ENCODE results near the gene BTF3. TPM values are rescaled to one million over a fixed set of nuclear protein-coding genes. Genes with fewer than 3 reads are reported as not detected.
"Not testable (repeated sequence)": the region's sequence is repeated elsewhere in the genome, so short reads cannot be mapped to it uniquely, and the experiment has no call there.

BTF3 gene
- total RNA-seq, 2 donors from 2014 or later = 887 to 907 TPM

- Mint-ChIP-seq H3K9me3 (no peaks in the 10 kb centered on the region), H3K36me3 (ENCODE audit: low read depth) (no peaks in the 10 kb centered on the region), H3K4me3 (no peak overlapping the region), H3K27me3 (peaks cover 20% of the 10 kb centered on the region), H3K27ac (no peak overlapping the region), H3K4me1 (no peaks in the 10 kb centered on the region)
- no peak for ATAC-seq (replicated peaks)
These were observed 26.6 kb upstream of the BTF3 start for GRCh38 chr5:73471654-73472053.

DNA sequence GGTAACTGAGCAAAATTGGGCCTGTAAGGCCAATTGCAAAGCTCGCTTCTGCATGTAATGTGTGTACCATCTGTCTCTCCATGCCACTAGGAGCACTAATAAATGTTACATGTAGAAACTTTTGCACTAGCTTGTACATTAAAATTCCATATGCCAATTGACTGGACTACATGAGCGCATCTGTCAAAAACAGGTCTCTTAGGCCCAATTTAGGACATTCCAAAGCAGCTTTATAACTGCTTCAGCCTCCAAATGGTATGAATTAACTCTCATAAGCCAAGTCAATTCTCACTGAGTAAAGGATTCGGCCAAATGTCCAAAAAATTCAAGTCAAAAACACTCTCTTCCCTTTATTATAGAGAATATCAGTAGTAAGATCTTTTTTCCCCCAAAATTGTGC is 26.1 kb upstream of the BTF3 start:
- Mint-ChIP-seq H3K4me3 (no peak overlapping the region), H3K36me3 (ENCODE audit: low read depth) (no peaks in the 10 kb centered on the region), H3K4me1 (no peaks in the 10 kb centered on the region), H3K27ac (no peak overlapping the region), H3K9me3 (no peaks in the 10 kb centered on the region), H3K27me3 (peaks cover 20% of the 10 kb centered on the region)
- no peak for ATAC-seq (replicated peaks)

- Mint-ChIP-seq H3K9me3 (no peaks in the 10 kb centered on the region), H3K36me3 (ENCODE audit: low read depth) (no peaks in the 10 kb centered on the region), H3K27ac (no peak overlapping the region), H3K27me3 (peaks cover 21% of the 10 kb centered on the region), H3K4me1 (no peaks in the 10 kb centered on the region), H3K4me3 (no peak overlapping the region)
- no peak for ATAC-seq (replicated peaks)
These were observed 17.7 kb upstream of the BTF3 start for GRCh38 chr5:73480500-73480899.

DNA sequence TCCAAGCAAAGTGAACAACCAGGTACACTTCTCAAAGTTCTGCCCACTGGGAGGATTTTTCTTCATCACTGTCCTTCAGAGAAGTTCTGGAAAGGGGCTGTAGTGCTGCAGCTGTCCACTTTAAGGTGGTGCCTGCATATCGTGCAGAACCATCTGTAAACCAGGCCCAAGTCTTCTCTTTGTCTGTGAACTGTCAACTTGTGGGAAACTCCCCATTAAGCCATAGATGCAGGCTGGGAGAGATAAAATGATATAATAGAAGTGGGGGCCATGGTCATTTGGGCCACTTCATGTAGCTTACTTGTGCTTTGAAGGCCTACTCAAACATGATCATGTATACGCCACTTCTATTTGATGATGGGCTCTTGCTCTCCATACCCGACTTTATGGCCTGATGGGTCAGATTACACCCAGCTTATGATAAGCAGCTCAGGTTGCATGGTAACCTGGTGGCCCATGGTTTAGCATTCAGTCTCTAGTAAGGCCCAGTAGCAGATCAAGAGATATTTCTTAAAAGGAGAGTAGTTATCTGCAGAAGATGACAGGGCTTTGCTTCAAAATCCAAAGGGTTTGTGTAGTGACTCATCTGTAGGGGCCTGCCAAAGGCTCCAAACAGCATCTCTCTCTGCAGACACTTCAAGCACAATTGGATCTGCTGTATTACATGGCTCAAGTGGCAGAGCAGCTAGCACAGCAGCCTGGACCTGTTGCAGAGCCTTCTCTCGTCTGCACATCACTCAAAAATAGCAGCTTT is 15.7 kb upstream of the BTF3 start:
- no peak overlapping the region for H3K27ac Mint-ChIP-seq
- ATAC-seq (replicated peaks) = no peak
- no peaks in the 10 kb centered on the region for H3K36me3 Mint-ChIP-seq (ENCODE audit: low read depth)
- H3K4me1 Mint-ChIP-seq = no peaks in the 10 kb centered on the region
- no peaks in the 10 kb centered on the region for H3K9me3 Mint-ChIP-seq
- peaks cover 29% of the 10 kb centered on the region for H3K27me3 Mint-ChIP-seq
- H3K4me3 Mint-ChIP-seq = no peak overlapping the region

DNA sequence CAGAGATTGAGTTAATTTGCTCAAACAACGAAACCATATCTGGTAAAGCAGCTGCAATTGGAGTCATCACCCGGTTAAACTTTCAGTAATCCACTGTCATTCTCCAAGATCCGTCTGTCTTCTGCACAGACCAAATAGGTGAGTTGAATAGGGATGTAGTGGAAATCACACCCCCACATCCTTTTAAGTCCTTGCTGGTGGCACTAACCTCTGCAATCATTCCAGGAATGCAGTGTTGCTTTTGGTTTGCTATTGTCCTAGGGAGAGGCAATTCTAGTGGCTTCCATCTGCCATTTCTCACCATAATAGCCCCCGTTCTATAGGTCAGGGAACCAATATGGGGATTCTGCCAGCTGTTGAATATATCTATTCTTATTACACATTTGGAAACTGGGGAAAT is 14.6 kb upstream of the BTF3 start:
- ATAC-seq (replicated peaks) = no peak
- H3K27ac Mint-ChIP-seq = no peak overlapping the region
- H3K27me3 Mint-ChIP-seq = peaks cover 24% of the 10 kb centered on the region
- no peaks in the 10 kb centered on the region for H3K36me3 Mint-ChIP-seq (ENCODE audit: low read depth)
- no peaks in the 10 kb centered on the region for H3K4me1 Mint-ChIP-seq
- H3K4me3 Mint-ChIP-seq = no peak overlapping the region
- no peaks in the 10 kb centered on the region for H3K9me3 Mint-ChIP-seq

DNA sequence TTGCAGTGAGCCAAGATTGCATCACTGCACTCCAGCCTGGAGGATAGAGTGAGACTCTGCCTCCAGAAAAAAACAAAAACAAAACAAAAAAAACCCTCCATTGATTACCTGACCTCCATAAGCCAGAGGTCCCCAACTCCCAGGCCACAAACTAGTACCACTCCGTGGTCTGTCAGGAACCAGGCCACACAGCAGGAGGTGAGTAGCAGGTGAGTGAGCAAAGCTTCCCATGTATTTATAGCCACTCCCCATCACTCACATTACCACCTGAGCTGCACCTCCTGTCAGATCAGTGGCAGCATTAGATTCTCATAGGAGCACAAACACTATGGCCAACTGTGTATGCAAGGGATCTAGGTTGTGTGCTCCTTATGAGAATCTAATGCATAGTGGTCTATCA is 13.7 kb upstream of the BTF3 start:
- Mint-ChIP-seq H3K27me3 (peaks cover 23% of the 10 kb centered on the region), H3K9me3 (no peaks in the 10 kb centered on the region), H3K4me3 (no peak overlapping the region), H3K36me3 (ENCODE audit: low read depth) (no peaks in the 10 kb centered on the region), H3K27ac (no peak overlapping the region), H3K4me1 (no peaks in the 10 kb centered on the region)
- ATAC-seq (replicated peaks) = no peak

GRCh38 chr5:73485715-73486114 is 12.5 kb upstream of the BTF3 start:
- H3K27me3 Mint-ChIP-seq = peaks cover 20% of the 10 kb centered on the region
- H3K27ac Mint-ChIP-seq = no peak overlapping the region
- ATAC-seq (replicated peaks) = no peak
- H3K36me3 Mint-ChIP-seq (ENCODE audit: low read depth) = no peaks in the 10 kb centered on the region
- H3K4me1 Mint-ChIP-seq = no peaks in the 10 kb centered on the region
- H3K4me3 Mint-ChIP-seq = no peak overlapping the region
- H3K9me3 Mint-ChIP-seq = no peaks in the 10 kb centered on the region

DNA sequence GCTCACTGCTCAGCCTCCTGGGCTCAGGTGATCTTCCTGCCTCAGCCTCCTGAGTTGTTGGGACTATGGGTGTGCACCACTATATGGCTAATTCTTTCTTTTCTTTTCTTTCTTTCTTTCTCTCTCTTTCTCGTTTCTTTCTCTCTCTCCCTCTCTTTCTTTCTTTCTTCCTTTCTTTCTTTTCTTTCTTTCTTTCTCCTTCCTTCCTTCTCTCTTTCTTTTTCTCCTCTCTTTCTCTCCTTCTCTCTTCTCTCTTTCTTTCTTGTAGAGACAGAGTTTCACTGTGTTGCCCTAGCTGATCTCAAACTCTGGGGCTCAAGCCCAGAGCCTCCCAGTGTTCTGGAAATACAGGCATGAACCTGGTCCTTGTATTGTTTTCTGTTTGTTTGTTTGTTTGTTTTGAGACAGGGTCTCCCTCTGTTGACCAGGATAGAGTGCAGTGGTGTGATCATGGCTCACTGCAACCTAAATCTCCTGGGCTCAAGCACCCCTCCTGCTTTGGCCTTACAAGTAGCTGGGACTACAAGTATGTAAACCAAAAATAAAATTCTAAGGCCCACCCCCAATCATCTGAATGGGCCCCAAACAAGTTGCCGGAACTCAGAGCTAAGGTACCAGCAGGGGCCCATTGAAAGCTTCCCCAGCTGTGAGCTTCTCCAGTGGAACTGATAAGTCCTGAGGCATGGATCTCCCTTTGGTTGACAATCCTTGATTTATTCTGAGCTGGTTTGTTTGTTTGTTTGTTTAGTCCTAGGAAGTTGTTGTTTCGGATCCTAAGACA is 11.9 kb upstream of the BTF3 start:
- Mint-ChIP-seq H3K9me3 (no peaks in the 10 kb centered on the region), H3K4me3 (no peak overlapping the region), H3K27me3 (peaks cover 21% of the 10 kb centered on the region), H3K36me3 (ENCODE audit: low read depth) (no peaks in the 10 kb centered on the region), H3K27ac (no peak overlapping the region), H3K4me1 (no peaks in the 10 kb centered on the region)
- no peak for ATAC-seq (replicated peaks)

DNA sequence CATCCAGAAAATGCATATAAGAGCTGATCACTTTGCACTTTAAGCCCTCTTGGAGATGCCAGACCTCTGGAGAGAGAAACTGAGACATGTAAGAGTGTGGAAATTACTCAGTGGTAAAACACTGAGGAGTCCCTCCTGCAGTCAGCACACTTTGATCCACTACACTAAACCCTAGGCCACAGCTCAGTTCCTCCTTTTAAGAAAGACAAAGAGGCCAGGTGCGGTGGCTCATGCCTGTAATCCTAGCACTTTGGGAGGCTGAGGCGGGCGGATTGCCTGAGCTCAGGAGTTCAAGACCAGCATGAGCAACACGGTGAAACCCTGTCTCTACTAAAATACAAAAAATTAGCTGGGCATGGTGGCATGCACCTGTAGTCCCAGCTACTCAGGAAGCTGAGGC is 11.0 kb upstream of the BTF3 start:
- not testable (repeated sequence) for H3K4me1 Mint-ChIP-seq; H3K36me3 Mint-ChIP-seq (ENCODE audit: low read depth); H3K9me3 Mint-ChIP-seq; H3K27ac Mint-ChIP-seq; ATAC-seq (replicated peaks); H3K4me3 Mint-ChIP-seq
- H3K27me3 Mint-ChIP-seq = peaks cover 23% of the 10 kb centered on the region

DNA sequence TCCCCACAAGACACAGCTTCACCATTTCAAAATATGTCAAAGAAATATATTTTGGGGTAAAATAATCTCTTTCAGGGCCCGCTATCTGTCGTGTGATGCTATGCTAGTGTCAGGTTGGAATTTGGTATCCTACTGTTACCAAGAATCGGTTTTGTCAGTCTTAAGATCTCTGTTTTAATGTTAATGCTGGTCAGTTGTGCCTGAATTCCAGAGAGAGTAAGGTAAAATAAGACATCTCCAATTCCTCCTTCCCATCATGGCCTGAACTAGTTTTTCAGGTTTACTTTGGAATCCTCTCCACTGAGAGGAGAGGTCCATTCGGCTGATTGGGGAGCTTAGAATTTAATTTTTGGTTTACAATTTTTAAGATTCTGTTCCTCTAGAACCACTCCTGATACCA is 10.4 kb upstream of the BTF3 start:
- no peaks in the 10 kb centered on the region for H3K36me3 Mint-ChIP-seq (ENCODE audit: low read depth)
- H3K4me1 Mint-ChIP-seq = no peaks in the 10 kb centered on the region
- H3K4me3 Mint-ChIP-seq = no peak overlapping the region
- no peak for ATAC-seq (replicated peaks)
- H3K27me3 Mint-ChIP-seq = peaks cover 26% of the 10 kb centered on the region
- no peak overlapping the region for H3K27ac Mint-ChIP-seq
- no peaks in the 10 kb centered on the region for H3K9me3 Mint-ChIP-seq

DNA sequence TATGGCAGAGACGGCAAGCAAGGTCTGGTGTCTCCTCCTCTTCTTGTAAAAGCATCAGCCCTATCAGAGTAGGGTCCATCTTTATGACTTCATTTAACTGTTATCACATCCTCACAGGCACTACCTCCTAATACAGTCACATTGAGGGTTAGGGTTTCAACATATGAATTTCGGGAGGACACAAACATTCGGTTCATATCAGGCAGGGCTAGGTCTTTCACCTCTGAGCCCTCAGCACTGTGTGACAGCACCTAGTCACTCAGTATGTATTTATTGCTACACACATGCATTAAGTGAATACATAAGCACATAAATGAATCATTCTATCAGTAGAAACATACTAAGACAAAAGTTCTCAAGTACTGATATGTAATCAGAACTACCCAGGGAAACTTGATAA is 9.4 kb upstream of the BTF3 start:
- H3K36me3 Mint-ChIP-seq (ENCODE audit: low read depth) = no peaks in the 10 kb centered on the region
- no peaks in the 10 kb centered on the region for H3K9me3 Mint-ChIP-seq
- H3K4me3 Mint-ChIP-seq = no peak overlapping the region
- H3K27ac Mint-ChIP-seq = no peak overlapping the region
- peaks cover 34% of the 10 kb centered on the region for H3K27me3 Mint-ChIP-seq
- no peaks in the 10 kb centered on the region for H3K4me1 Mint-ChIP-seq
- ATAC-seq (replicated peaks) = no peak

DNA sequence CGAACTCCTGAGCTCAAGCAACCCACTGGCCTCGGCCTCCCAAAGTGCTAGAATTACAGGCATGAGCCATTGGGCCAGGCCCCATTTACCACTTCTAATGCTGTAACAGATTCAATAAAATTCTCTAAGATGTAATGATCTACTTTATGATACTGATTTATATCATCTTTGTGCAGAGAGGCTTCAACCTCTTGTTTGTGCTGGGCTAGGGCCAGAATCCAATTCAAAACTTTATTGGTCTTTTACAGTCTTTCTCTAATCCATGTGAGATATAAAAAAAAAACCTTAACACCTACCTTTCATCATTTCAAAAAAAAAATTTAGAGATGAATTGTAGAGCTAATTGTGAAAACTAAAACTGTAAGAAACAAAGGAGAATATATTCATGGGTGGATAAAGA is 8.2 kb upstream of the BTF3 start:
- Mint-ChIP-seq H3K4me3 (no peak overlapping the region), H3K9me3 (no peaks in the 10 kb centered on the region), H3K4me1 (no peaks in the 10 kb centered on the region), H3K36me3 (ENCODE audit: low read depth) (no peaks in the 10 kb centered on the region), H3K27me3 (peaks cover 35% of the 10 kb centered on the region), H3K27ac (no peak overlapping the region)
- no peak for ATAC-seq (replicated peaks)

GRCh38 chr5:73491155-73491554 is 7.1 kb upstream of the BTF3 start:
- no peak overlapping the region for H3K27ac Mint-ChIP-seq
- no peaks in the 10 kb centered on the region for H3K9me3 Mint-ChIP-seq
- H3K36me3 Mint-ChIP-seq (ENCODE audit: low read depth) = no peaks in the 10 kb centered on the region
- no peaks in the 10 kb centered on the region for H3K4me1 Mint-ChIP-seq
- H3K27me3 Mint-ChIP-seq = peaks cover 29% of the 10 kb centered on the region
- no peak for ATAC-seq (replicated peaks)
- H3K4me3 Mint-ChIP-seq = no peak overlapping the region

DNA sequence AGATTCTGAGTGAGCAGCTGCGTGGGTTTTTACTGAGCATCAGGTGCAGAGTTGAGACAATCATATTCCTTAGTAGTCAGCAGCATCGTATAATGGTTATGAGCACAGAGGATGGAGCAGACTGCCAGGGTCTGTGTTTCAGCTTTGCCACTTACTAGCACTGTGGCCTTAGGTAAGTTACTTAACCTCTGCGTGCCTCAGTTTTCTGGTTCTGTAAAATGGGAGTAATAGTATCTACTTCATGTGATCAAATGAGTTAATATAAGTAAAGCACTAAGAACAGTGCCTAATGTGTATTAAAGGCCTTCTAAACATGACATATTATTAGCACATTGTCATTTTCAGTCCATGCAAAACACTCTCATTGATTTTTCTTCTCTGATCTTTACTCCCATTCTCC is 4.8 kb upstream of the BTF3 start:
- Mint-ChIP-seq H3K9me3 (no peaks in the 10 kb centered on the region), H3K4me3 (no peak overlapping the region), H3K36me3 (ENCODE audit: low read depth) (peaks cover 7% of the 10 kb centered on the region), H3K4me1 (no peaks in the 10 kb centered on the region), H3K27me3 (peaks cover 23% of the 10 kb centered on the region), H3K27ac (no peak overlapping the region)
- ATAC-seq (replicated peaks) = no peak

GRCh38 chr5:73494721-73495120 is 3.5 kb upstream of the BTF3 start:
- Mint-ChIP-seq H3K9me3 (no peaks in the 10 kb centered on the region), H3K27ac (no peak overlapping the region), H3K4me1 (peaks cover 3% of the 10 kb centered on the region), H3K36me3 (ENCODE audit: low read depth) (peaks cover 18% of the 10 kb centered on the region), H3K4me3 (no peak overlapping the region), H3K27me3 (peaks cover 23% of the 10 kb centered on the region)
- ATAC-seq (replicated peaks) = no peak
